ENCODE measurements around the gene IL15RA.
A peak's percentile ranks its signal among the peaks of the same experiment; 100 is the strongest.

DNA sequence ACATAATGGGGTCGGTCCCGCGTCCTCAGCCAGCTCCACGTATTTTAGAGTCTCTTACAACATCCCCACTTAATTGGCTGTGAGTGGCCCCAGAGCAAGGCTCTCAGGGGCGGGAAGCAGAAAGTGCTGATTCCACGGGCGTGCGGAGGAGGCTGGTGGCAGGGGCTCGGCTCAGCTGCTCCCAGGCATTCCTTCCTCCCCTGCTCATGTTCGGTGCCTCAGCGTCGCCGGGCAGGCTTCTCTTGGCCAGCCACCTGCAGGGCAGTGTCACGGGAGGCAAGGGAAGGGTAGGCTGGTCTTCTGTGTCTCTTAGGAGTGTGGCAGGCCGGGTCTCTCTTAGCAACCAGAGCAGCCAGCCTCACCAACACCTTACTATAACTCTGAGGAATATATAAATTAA is 33.8 kb downstream of the IL15RA start:
- TF ChIP-seq, protein P1, sequence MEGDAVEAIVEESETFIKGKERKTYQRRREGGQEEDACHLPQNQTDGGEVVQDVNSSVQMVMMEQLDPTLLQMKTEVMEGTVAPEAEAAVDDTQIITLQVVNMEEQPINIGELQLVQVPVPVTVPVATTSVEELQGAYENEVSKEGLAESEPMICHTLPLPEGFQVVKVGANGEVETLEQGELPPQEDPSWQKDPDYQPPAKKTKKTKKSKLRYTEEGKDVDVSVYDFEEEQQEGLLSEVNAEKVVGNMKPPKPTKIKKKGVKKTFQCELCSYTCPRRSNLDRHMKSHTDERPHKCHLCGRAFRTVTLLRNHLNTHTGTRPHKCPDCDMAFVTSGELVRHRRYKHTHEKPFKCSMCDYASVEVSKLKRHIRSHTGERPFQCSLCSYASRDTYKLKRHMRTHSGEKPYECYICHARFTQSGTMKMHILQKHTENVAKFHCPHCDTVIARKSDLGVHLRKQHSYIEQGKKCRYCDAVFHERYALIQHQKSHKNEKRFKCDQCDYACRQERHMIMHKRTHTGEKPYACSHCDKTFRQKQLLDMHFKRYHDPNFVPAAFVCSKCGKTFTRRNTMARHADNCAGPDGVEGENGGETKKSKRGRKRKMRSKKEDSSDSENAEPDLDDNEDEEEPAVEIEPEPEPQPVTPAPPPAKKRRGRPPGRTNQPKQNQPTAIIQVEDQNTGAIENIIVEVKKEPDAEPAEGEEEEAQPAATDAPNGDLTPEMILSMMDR (IDR thresholded peaks at IDR 0.05) = no peak
- TF ChIP-seq EP300 (IDR thresholded peaks at IDR 0.05) (no peak), POLR2A (IDR thresholded peaks at IDR 0.05) (peak in 1 of 4 donors; percentile 39), POLR2AphosphoS5 (IDR thresholded peaks at IDR 0.05) (peak; percentile 33 to 61)
